GM13977 (cell line): Measurements from ENCODE around the gene TMEFF2.

Source experiments
- DNase-seq: peaks from one replicate; pipeline ENCODE4 v3.0.0; 2012; ENCODE audit warnings: low spot score
- in situ Hi-C: fragments of 300-500 bp; cut with MboI; formaldehyde crosslinking; loops from one replicate; pipeline ENCODE4 v1.12.0; 2022; ENCODE audit warnings: low sequenced_read_pairs, low pct_unique_long_range_greater_than_20kb, mixed read lengths, inconsistent platforms; ENCODE audit not compliant: unreplicated experiment
- TF ChIP-seq, protein P1 (sequence below): IDR thresholded peaks from 2 replicates; pipeline ENCODE4 v1.5.1; 2012; ENCODE audit warnings: mild to moderate bottlenecking, control low read depth; ENCODE audit not compliant: insufficient read depth; ENCODE audit errors: extremely low read depth, missing control alignments

TMEFF2 gene

GRCh38 chr2:191951832-191952231 is 242.9 kb downstream of the TMEFF2 start:
- in situ Hi-C loops: no loop called here
- TF ChIP-seq, protein P1, sequence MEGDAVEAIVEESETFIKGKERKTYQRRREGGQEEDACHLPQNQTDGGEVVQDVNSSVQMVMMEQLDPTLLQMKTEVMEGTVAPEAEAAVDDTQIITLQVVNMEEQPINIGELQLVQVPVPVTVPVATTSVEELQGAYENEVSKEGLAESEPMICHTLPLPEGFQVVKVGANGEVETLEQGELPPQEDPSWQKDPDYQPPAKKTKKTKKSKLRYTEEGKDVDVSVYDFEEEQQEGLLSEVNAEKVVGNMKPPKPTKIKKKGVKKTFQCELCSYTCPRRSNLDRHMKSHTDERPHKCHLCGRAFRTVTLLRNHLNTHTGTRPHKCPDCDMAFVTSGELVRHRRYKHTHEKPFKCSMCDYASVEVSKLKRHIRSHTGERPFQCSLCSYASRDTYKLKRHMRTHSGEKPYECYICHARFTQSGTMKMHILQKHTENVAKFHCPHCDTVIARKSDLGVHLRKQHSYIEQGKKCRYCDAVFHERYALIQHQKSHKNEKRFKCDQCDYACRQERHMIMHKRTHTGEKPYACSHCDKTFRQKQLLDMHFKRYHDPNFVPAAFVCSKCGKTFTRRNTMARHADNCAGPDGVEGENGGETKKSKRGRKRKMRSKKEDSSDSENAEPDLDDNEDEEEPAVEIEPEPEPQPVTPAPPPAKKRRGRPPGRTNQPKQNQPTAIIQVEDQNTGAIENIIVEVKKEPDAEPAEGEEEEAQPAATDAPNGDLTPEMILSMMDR: no peak

GRCh38 chr2:191951376-191951775 is 243.4 kb downstream of the TMEFF2 start:
- DNase-seq: no peak
- TF ChIP-seq, protein P1: no peak
- in situ Hi-C loops: no loop called here

More at GRCh38 chr2:191951832-191952231, 242.9 kb downstream of the TMEFF2 start:
- no peak for DNase-seq

DNA sequence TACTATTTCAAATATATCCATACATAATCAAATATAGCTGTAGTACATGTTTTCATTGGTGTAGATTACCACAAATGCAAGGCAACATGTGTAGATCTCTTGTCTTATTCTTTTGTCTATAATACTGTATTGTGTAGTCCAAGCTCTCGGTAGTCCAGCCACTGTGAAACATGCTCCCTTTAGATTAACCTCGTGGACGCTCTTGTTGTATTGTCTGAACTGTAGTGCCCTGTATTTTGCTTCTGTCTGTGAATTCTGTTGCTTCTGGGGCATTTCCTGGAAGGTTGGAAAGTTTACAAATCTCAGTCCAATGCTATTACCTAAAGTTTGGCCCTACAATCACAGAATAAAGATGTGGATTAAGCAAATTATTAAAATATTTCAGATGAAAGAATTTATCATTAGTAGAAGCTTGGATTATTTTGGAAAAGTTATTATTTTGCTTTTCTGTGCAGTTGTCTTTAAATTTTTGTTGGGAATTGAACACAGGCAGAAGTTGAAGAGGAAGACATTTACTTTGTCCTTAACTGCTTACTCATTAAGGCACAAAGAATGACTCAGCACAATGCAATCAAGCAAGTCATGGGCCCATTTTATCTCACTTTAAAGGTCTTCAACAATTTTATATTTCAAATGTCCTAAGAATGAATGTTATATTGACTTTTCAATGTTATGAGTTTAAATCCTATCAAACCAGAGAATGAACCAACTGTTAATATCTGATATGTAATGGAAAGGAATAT is 244.4 kb downstream of the TMEFF2 start:
- in situ Hi-C loops: no loop called here
- TF ChIP-seq, protein P1: no peak
- DNase-seq: no peak

- no peak for DNase-seq
- TF ChIP-seq, protein P1: peak; percentile 7
Observed at GRCh38 chr2:191947235-191947634, 247.5 kb downstream of the TMEFF2 start.

GRCh38 chr2:191946471-191947182 is 248.1 kb downstream of the TMEFF2 start:
- TF ChIP-seq, protein P1: no peak
- DNase-seq: no peak
- in situ Hi-C loops: no loop called here

More at GRCh38 chr2:191947235-191947634, 247.5 kb downstream of the TMEFF2 start:
- in situ Hi-C loops: no loop called here

DNA sequence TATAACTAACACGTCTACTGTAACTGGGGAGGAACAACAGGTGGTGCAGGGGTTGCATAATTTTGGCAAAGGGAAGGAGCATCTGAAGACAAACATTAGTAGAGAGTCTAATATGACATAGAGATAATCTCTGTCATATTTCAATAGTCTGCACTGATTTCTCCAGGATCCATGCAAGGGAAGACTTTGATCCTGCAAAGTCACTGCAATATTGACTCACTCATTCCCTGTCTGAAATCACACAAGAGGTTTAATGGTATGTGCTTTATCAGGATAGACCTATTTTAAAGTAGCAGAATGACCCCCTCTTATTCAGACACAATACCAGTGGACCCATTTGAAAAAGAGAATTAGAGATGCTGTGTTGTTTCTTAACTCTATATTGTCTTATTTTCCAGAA is 249.1 kb downstream of the TMEFF2 start:
- in situ Hi-C loops: no loop called here
- DNase-seq: no peak
- TF ChIP-seq, protein P1: no peak
